Cardiac fibroblast (primary cell): ENCODE measurements around the gene CD200.
"Not testable (repeated sequence)": the region's sequence is repeated elsewhere in the genome, so short reads cannot be mapped to it uniquely, and the experiment has no call there.

Experiments
- DNase-seq, 2 donors: peaks; one replicate each; pipeline versions ENCODE4 v3.0.0 to v3.0.0-alpha.2; 2010; ENCODE audit warnings: low read depth in 2 of 2
- H3K4me3 ChIP-seq, 2 donors: replicated peaks in 1 of 2; 1 replicate in 1 of 2; 2 replicates in 1 of 2; pipeline ENCODE4 v1.5.1; 2011; ENCODE audit warnings: low read depth in 2 of 2, low read length in 2 of 2, mild to moderate bottlenecking in 2 of 2, moderate library complexity in 1 of 2
- TF ChIP-seq, protein P1 (sequence below): IDR thresholded peaks from one replicate; pipeline ENCODE4 v1.5.1; 2011; ENCODE audit warnings: low read depth, mild to moderate bottlenecking, low read length, inconsistent platforms

CD200 gene

DNA sequence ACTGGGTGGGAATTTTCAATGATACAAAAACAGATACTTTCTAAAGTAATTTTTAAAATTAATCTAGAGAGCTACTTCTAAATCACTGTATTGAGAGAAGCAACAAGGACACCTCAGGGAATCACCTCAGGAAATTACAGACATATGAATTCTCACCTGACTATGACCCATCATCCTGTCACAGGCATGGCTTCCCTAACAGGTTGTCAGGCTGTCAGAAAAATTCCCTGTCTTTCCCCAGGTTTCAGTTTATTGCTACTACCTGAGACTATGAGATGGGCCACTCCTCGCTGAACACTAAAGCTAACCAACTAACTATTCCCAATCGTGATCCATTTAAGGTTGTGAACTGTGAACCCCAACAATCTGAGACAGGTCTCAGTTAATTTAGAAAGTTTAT, 66.1 kb downstream of the CD200 start:
- H3K4me3 ChIP-seq, result no peak overlapping the region
- TF ChIP-seq, protein P1, sequence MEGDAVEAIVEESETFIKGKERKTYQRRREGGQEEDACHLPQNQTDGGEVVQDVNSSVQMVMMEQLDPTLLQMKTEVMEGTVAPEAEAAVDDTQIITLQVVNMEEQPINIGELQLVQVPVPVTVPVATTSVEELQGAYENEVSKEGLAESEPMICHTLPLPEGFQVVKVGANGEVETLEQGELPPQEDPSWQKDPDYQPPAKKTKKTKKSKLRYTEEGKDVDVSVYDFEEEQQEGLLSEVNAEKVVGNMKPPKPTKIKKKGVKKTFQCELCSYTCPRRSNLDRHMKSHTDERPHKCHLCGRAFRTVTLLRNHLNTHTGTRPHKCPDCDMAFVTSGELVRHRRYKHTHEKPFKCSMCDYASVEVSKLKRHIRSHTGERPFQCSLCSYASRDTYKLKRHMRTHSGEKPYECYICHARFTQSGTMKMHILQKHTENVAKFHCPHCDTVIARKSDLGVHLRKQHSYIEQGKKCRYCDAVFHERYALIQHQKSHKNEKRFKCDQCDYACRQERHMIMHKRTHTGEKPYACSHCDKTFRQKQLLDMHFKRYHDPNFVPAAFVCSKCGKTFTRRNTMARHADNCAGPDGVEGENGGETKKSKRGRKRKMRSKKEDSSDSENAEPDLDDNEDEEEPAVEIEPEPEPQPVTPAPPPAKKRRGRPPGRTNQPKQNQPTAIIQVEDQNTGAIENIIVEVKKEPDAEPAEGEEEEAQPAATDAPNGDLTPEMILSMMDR, result no peak
- no peak for DNase-seq

DNA sequence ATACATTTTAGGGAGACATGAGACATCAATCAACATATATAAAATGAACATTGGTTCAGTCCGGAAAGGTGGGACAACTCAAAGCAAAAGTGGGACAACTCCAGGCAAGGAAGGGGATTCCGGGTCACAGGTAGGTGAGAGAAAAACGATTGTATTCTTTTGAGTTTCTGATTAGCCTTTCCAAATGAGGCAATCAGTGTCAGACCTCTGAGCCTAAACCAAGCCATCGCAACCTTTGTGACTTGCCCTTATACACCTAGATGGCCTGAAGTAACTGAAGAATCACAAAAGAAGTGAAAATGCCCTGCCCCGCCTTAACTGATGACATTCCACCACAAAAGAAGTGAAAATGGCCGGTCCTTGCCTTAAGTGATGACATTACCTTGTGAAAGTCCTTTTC, 66.6 kb downstream of the CD200 start:
- not testable (repeated sequence) for H3K4me3 ChIP-seq

DNA sequence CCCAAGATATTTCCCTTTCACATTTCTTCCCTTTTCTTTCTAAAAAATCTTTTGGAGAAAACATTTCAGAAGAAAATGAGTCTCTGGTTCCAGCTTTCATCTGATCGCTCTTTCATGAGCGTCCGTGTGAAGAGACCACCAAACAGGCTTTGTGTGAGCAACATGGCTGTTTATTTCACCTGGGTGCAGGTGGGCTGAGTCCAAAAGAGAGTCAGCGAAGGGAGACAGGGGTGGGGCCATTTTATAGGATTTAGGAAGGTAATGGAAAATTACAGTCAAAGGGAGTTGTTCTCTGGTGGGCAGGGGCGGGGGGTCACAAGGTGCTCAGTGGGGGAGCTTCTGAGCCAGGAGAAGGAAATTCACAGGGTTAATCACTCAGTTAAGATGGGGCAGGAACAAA, 67.4 kb downstream of the CD200 start:
- H3K4me3 ChIP-seq, DNase-seq: not testable (repeated sequence)

More for the DNA sequence above, 66.6 kb downstream of the CD200 start:
- not testable (repeated sequence) for DNase-seq

DNA sequence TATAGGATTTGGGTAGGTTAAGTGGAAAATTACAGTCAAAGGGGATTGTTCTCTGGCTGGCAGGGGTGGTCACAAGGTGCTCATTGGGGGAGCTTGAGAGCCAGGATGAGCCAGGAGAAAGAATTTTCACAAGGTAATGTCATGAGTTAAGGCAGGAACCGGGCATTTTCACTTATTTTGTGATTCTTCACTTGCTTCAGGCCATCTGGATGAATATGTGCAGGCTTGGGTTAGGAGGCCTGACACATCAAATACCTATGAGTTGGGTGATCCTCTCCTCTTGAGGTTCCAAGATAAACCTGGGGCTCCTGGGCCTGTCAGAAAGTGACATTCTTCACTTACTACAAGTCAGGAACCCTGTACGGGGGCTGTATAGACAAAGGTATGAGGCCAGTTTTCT, 68.7 kb downstream of the CD200 start:
- no peak overlapping the region for H3K4me3 ChIP-seq
- TF ChIP-seq, protein P1, result no peak
- DNase-seq, result no peak

DNA sequence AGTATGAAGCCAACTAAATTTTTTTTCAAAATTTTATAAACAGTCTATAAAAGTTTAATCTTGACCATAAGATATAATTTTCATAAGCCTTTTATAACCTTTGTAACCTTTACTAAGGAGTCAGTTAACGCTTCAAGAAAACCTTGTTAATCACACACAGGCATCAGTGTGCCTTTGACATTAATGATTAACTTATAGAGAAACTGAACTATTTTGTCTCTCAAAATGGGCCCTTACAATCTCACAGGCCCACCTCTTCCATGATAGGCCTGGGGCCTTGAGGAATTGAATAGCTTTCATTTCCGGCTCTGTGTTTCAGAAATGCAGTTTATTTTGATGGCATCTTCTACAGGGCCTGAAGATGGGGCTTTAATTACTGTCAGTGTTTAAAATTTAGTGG, 70.1 kb downstream of the CD200 start:
- DNase-seq, result no peak
- TF ChIP-seq, protein P1, result no peak
- no peak overlapping the region for H3K4me3 ChIP-seq

DNA sequence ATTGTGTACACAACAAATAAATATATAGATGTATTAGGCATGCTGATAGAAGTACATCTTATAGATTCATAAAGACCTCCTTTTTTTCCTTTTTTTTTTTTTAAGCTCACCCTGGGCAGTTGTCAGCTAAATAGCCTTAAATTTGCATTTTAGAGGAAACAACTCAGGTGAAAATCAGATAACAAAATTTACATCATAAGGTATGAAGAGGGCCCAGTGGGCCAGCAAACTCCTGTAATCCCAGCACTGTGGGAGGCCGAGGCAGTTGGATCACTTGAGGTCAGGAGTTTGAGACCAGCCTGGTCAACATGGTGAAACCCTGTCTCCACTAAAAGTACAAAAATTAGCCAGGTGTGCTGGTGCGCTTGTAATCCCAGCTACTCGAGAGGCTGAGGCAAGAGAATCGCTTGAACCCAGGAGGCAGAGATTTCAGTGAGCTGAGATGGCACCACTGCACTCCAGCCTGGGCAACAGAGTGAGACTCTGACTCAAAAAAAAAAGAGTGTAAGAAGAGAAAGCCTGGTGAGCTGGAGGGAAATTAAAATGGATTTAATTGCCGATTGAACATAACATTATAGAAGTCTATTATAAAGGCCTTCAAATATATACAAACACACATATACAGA, 72.1 kb downstream of the CD200 start:
- not testable (repeated sequence) for DNase-seq, H3K4me3 ChIP-seq

DNA sequence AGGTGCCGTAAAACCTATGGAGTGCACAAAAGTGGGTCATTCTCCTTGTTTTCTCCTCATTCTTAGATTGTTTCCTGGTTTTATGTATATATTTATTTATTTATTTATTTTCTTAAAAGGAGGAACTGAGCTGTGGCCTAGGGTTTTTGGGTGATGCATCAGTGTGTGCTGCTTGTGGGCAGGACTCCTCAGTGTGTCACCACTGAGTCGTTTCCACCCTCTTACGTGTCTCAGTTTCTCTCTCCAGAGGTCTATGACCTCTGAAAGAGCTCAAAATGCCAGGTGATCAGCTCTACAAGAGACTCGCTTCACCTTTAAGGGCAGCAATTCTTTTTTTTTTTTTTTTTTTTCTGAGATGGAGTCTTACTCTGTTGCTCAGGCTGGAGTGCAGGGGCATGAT, 72.9 kb downstream of the CD200 start:
- TF ChIP-seq, protein P1, result no peak
- peak in 1 of 2 donors; percentile 38 for DNase-seq
- no peak overlapping the region for H3K4me3 ChIP-seq

DNA sequence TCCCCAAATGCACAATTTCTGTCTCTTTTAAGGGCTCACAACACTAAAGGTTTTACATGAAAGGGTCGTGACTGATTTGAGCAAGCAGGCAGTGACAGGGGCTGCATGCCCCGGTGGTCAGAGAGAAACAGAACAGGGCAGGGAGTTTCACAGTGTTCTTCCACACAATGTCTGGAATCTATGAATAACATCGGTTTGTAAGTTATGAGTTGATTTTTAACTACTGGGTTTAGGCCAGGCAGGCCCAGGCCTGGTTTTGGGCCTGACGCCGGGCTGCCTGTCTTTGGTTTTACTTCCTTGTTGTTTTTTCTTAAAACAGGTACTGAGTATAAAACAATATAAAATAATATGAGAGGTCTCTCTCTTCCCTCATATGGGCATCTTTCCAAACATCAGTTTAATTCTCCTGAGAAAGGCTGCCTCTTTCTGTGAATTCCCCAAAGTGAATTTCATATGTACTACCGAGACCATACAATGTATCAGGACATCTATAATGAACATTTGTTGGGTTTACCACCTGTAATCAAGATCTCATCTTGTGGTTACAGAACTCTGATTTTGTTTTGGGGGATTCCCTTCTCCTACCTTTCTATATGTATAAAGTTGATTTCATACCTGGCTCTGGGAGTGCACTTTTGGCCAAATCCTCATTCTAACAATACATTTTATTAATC, 74.4 kb downstream of the CD200 start:
- no peak for DNase-seq
- TF ChIP-seq, protein P1, result no peak
- no peak overlapping the region for H3K4me3 ChIP-seq
